Activated CD4-positive, alpha-beta T cell treated with anti-CD3 and anti-CD28 coated beads, Interleukin-10, Interleukin-2, amounts not matched to agents 100 ng/mL and 50 ng/mL, durations not matched to agents 16 hours and 8 hours (primary cell): ENCODE measurements around the gene CLBA1.

ENCODE experiments used
- DNase-seq: peaks from one replicate; pipeline ENCODE4 v3.0.0-alpha.2; 2020

The CLBA1 gene

DNA sequence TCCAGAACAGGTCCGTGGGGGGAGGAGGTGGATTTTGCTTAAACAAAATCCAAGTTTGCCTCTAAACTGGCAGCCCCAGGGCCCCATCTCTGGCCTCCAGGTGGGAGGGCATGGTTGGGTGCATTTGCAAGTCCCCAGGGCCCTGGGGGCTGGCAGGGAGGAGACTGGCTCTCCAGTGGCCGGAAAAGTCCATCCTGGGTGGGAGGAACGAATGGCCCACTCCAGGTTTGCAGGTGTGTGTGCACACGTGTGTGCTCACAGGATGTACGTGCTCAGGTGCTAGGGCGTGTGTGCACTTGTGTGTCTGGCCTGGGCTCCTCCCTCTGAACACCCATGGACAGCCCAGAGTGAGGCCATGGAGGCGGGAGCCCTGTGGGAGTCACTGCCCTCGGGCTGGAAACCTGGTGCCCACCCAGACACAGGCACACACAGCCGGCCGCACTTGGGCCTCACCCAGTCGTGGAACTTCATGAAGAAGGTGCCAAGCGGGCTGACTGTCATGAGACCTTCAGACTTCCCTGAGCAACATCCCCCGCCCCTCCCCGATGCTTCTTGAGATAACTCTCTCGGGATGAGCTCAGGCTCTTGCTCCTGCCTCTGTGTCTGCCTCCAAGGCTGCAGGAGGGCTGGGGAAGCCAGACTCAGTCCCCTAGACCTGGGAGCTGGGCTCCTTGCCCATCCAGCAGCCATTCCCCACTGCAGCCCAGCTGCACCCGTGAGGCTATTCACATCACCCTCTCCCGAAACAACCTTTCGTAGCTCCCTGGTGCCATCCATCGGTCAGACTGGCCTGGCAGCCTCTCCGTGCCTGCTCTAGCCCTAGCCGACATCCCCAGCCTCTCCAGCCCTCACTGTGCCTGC lies 16.8 kb upstream of the CLBA1 start:
- no peak for DNase-seq

- DNase-seq: no peak
Observed at GRCh38 chr14:104969741-104970230, 15.8 kb upstream of the CLBA1 start.

DNA sequence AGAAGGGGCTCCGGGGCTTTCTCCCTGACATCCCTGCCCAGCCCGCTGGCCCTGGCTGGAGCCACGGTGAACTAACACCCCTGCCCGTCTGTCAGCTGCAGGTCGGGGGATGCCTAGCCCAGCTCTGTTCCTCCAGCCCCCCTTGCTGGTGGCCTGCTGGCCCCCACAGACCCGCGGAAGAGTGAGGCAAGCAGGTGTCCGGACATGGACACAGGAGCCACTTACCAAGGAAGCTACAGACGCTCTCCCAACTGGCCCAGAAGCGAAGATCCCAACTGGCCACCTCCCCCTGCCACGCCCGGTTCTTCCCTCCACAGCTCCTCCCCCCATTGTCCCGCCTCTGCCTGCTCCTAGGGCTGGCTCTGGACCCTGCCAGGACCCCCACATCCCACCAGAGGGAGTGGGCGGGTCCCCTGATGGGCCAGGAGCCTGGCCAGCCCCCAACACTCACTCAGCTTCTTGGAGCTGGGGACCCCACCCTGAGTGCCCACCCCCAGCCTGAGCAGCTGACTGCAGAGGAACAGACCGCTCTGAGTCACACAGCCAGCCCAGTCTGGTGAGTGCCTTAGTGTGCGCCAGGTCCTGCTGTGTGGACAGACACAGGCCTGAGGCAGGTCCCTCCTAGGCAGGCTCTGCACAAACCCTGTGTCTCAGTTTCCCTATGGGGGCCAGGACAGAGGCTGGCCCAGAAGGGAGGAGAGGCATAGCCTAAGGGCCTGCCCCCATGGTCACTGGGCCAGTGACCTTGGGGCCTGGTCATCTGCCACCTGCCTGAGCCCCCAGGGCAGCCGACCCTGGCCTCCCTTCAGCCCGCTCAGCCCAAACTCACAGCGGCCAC lies 15.1 kb upstream of the CLBA1 start:
- DNase-seq: no peak

- DNase-seq: no peak
Observed at GRCh38 chr14:104971447-104972240, 13.9 kb upstream of the CLBA1 start.

GRCh38 chr14:104972301-104973134 lies 13.1 kb upstream of the CLBA1 start:
- no peak for DNase-seq

GRCh38 chr14:104973135-104973384 lies 12.5 kb upstream of the CLBA1 start:
- no peak for DNase-seq

DNA sequence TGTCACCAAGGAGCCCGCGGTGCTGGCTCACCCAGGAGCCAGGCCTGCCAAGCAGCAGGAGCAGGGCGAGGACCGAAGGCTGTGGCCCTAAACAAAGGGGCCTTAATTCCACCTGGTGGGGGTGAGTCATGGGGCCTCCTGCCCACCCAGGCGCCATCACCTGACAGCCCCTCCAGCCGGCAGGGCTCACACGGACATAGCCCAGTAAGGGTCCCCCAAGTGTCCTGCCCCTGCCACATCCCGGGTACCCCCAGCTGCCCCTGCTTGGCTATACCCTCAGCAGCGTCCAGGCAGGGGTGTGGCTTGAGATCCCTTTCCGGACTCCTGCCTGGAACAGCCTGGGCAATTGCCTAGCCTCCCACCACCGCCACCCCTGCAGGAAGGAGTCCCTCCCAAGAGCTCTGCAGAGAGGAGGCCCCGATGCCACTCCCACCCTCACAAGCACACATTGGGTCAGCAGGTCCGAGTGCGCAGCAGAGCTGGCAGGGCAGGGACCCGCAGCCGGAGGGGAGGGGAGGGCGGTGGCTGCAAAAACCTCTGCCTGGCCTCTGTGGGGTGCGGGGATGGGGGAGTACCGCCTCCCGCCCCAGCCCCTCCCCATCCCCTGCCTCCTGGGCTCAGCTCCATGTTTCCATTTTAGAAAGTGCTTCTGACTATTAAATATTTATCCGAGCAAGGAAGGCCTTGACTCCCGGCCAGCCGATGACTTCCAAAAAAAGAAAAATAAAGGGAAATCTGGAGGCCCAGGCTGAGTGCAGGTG lies 12.0 kb upstream of the CLBA1 start:
- DNase-seq: no peak

DNA sequence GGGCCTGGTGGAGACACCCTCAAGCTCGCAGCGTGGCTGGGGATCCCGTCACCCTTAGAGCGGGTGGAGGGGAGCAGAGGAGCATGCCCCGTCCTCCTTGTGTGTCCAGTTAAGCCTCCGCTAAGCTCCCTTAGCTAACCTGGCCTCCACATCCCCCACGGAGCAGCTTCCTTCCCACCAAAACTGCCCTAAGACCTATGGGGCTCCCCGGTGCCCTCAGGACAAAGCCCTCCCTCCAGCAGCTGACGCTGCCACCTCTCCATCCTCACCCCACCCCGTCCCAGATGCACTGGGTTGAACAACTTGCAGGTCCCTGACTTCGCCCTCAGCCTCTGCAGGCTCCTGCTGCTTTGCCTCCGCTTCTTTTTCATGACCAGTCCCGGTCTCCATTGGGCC lies 11.4 kb upstream of the CLBA1 start:
- DNase-seq: no peak

DNA sequence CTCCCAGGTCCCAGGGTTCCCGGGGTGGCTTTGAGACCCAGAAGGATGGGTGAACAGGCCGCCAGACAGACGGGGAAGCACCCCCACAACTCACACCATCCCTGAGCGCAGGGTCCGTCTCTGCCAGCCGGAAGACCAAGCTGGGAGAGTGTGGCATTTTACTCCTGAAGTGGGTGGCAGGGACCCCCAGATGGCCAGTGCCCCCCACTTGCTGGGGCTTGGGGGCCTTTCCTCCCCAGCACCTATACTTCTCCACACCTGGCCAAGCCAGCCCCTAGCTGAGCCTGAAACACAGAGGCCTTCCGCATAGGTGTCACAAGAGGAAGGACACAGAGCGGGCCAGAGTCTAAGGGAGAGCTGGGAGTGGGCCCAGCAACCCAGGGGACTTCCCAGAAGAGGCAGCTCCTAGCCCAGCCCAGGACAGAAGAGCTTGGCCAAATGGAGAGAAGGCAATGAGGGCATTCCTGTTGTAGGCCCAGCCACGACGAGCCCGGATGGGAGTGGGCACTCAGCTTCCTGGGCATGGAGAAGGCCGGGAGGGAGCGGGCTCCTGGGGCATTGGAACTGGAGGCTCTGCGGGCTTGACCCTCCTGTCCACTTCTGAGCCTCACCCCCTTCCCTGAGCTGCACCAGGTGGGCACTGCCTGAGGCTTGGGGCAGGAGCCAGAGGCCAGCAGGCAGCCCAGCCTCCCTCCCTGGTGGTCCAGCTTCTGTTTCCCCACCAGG lies 10.8 kb upstream of the CLBA1 start:
- DNase-seq: no peak

- peak; percentile 41 for DNase-seq
Observed at GRCh38 chr14:104975481-104976197, 9.9 kb upstream of the CLBA1 start.

GRCh38 chr14:104976198-104977007 lies 9.2 kb upstream of the CLBA1 start:
- DNase-seq: peak; percentile 89

DNA sequence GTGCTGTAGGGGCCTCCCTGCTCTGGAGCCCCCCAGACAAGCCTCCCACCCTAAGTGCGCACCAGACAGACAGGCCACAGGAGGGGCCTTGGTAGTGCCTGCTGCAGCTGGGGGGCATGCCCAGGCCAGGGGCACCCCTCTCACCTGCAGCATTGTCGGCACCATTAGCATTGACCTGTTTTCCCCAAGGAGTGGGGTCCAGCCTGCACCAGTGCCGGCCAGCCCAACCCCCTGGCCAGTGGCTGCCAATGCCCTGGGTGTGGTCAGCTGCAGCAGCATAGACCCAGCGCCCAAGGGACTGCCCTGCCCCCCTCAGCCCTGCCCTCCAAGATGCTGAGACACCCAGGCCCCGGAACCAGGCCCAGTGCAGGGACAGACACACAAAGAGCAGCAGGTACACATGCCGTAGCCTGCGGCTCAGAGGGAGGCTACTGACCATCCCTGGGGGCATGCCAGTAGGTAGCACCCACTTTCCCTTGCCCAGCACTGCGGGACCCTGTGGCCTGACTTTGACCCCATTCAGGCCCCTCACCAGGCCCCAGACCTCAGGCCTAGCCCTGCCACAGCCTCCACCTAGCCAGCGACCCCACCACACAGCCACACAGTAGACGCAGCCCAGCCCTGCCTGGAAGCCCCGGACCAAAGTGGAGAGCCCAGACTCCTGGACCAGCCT lies 8.4 kb upstream of the CLBA1 start:
- DNase-seq: no peak

DNA sequence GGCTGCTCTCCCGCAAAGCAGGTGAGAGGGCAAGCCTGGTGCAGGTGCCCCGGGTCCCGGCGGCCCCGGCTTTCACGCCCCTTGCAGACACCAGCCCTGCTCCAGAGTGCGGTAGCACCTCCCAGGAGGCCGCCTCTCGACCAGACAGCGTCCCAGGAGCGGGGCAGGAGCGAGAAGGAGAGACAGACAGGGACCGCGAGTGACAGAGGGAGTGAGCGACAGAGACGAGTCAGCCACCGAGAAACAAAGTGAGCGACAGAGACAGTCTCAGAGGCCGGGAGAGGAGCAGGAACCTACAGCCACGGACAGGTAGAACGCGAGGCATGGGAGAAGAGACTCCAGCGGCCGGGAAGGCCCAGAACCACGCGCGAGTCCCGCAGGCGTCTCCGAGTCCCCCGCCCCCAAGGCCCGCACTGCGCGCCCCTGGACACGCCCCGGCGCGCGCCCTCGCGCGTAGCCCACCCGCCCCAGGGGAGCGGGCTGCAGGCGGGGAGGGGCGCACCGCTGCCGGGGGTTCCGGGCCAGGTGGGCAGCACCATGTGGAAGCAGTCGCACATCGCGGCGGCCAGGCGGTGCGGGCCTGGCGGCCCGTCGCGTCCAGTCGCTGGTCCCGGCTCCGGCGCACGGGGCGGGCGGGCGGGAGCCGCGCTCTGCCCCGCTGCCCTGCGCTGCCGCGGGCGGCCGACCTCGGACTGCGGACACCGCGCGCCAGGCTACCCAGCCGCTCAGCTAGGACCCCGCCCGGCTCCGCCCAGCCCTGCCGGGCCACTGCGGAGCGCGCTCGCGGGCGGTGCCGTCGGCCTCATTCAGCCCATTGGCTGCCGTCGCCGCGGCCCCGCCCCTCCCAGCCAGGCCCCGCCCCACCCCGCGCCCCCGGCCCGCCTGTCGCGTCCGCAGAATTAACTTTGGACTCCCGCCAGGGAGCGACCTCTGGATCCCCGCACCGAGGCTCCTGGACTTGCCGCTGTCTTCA lies 7.6 kb upstream of the CLBA1 start, which contains the start of gene AHNAK2:
Gene AHNAK2 (minus strand): TSS at position 694 of the 973 bp plus-strand sequence. CDS start 137 bp downstream, at position 557.
- peak; percentile 64 for DNase-seq

DNA sequence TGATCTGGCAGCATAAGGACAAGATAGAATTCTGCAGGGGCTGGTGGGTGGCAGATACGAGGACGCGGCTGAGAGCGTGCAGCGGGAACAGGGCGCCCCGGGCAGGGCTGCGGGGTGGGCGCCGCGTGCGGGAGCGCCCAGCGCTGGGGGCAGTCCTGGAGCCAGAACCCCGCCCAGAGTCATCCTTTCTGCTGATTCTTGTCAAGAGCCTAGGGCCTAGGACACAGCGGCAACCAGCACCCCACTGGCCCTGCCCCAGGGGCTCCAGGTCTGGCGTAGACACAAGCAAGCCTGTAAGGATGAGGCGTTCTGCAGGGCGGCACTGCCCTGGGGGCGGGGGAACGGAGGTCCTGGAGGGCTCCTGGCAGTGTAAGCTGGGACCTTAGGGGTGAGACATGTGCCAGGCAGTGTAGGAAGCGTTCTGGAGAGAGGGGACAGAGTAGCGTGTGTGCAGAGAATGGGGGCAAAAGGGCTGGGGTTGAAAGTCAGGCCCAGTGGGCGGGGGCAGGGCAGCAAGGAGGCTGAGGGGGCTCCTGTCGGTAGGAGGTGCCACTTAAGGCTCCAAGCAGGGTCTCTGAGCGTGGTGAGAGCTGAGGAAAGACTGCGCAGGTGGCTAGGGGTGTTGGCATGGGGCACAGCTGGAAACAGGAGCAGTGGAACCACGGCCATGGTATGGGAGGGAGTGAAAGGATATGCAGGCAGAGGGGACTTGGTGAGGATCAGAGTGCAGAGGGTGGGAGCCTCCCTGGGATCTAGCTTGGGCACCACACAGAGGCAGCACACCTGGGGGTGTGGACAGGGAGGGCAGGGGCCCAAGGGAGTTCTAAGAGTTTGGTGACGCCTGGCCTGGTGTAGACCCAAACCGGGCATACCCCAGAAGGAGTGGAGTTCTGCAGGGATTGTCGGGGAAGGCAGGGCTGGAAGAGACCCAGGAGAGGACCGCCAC lies 6.6 kb upstream of the CLBA1 start:
- DNase-seq: no peak

DNA sequence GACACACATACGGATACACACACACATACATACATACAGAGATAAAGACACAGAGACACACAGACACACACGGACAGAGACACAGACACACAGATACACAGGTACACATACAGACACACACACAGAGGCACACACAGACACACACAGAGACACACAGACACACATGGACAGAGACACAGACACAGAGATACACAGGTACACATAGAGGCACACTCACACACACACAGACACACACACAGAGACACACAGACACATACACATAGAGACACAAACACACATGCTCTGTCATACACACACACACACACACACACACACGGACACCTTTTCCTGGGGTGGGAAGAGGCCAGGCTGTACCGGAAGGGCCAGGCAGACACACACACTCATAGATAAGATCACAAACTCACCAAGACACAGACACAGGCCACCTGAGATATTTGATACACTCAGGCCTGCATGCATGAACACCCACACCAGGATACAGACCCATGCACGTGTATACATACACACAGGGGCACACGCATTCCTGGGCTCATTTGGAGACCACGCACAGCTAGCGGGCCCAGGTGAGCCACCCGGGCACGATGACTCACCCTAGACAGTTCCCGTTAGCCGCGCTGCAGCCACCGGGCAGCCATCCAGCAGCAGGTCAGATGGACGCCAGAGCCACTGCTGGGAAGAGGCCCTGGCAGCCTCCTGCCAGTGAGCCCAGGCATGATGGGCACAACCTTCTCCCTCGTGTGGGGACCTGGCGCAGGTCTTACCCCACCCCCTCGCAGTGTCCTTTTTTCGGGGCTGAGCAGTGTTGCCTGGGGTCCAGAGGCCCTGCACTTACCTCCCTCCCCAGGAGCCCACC lies 5.6 kb upstream of the CLBA1 start:
- no peak for DNase-seq
